GM23338 (cell line): Measurements from ENCODE around the gene LNP1. TPM values are rescaled to one million over a fixed set of nuclear protein-coding genes. Genes with fewer than 3 reads are reported as not detected.

ENCODE experiments used
- ATAC-seq: fragments of 200-7000 bp; cut with Tn5 transposase; 3 replicates; pipeline ENCODE4 v1.9.1; 2020
- DNase-seq: peaks from one replicate; pipeline ENCODE4 v3.0.0-alpha.2; 2015; ENCODE audit warnings: low spot score
- H2AFZ ChIP-seq: fragments of 200-600 bp; sonication (generic); 2 replicates; pipeline ENCODE4 v1.8.0; 2016; ENCODE audit warnings: antibody characterized with exemption, mild to moderate bottlenecking, moderate library complexity
- H3F3A ChIP-seq: fragments of 200-600 bp; sonication (generic); replicated peaks from 2 replicates; pipeline ENCODE4 v1.8.0; 2017; ENCODE audit warnings: antibody characterized with exemption, mixed run types, low read depth
- H3K27ac ChIP-seq: fragments of 200-600 bp; sonication (generic); 2 replicates; pipeline ENCODE4 v1.6.1; 2016; ENCODE audit warnings: low read depth
- H3K27me3 ChIP-seq: fragments of 200-600 bp; sonication (generic); 2 replicates; pipeline ENCODE4 v1.8.0; 2016; ENCODE audit warnings: mild to moderate bottlenecking, mixed run types, moderate library complexity; ENCODE audit not compliant: insufficient read depth
- H3K36me3 ChIP-seq: fragments of 200-600 bp; sonication (generic); 2 replicates; pipeline ENCODE4 v1.8.0; 2016; ENCODE audit warnings: mild to moderate bottlenecking; ENCODE audit not compliant: insufficient read depth
- H3K4me1 ChIP-seq: fragments of 200-600 bp; sonication (generic); 2 replicates; pipeline ENCODE4 v1.8.0; 2016; ENCODE audit warnings: mild to moderate bottlenecking, moderate library complexity; ENCODE audit not compliant: insufficient read depth
- H3K4me2 ChIP-seq: fragments of 200-600 bp; sonication (generic); 2 replicates; pipeline ENCODE4 v1.7.1; 2017; ENCODE audit warnings: mixed run types
- H3K4me3 ChIP-seq: fragments of 200-600 bp; sonication (generic); 2 replicates; pipeline ENCODE4 v1.6.1; 2016; ENCODE audit warnings: mixed run types
- H3K79me2 ChIP-seq: fragments of 200-600 bp; sonication (generic); replicated peaks from 2 replicates; pipeline ENCODE4 v1.8.0; 2017; ENCODE audit warnings: mild to moderate bottlenecking; ENCODE audit not compliant: insufficient read depth
- H3K9me2 ChIP-seq: fragments of 200-600 bp; sonication (generic); 2 replicates; pipeline ENCODE4 v1.8.0; 2017; ENCODE audit not compliant: insufficient read depth
- H4K20me1 ChIP-seq: fragments of 200-600 bp; sonication (generic); replicated peaks from 2 replicates; pipeline ENCODE4 v1.8.0; 2017; ENCODE audit warnings: mild to moderate bottlenecking; ENCODE audit not compliant: insufficient read depth
- H3K27ac Mint-ChIP-seq: 2 replicates; pipeline ENCODE4 v1.8.0; 2020; ENCODE audit warnings: inconsistent platforms, mild to moderate bottlenecking, moderate library complexity, mixed read lengths
- H3K27me3 Mint-ChIP-seq: 3 replicates; pipeline ENCODE4 v1.8.0; 2022; ENCODE audit warnings: low read depth, mild to moderate bottlenecking, moderate library complexity, mixed read lengths, inconsistent platforms; ENCODE audit not compliant: insufficient read depth, poor library complexity
- H3K36me3 Mint-ChIP-seq: 3 replicates; pipeline ENCODE4 v1.8.0; 2021; ENCODE audit warnings: low read depth, mild to moderate bottlenecking, inconsistent platforms, moderate library complexity, mixed read lengths
- H3K4me1 Mint-ChIP-seq: 3 replicates; pipeline ENCODE4 v1.8.0; 2020; ENCODE audit warnings: mild to moderate bottlenecking, inconsistent platforms, mixed read lengths
- H3K4me3 Mint-ChIP-seq: 3 replicates; pipeline ENCODE4 v1.8.0; 2021; ENCODE audit warnings: moderate library complexity, mild to moderate bottlenecking, inconsistent platforms, mixed read lengths
- H3K9me3 Mint-ChIP-seq: 3 replicates; pipeline ENCODE4 v1.8.0; 2020; ENCODE audit warnings: moderate library complexity, mild to moderate bottlenecking, inconsistent platforms, mixed read lengths
- CREB1 ChIP-seq: fragments of 250-450 bp; sonication (Bioruptor Pico); IDR thresholded peaks from 2 replicates; pipeline ENCODE4 v1.5.0; 2020; ENCODE audit warnings: low read depth, mild to moderate bottlenecking, moderate library complexity
- ETS1 ChIP-seq: IDR thresholded peaks from 2 replicates; pipeline ENCODE4 v1.6.1; 2016; ENCODE audit warnings: antibody characterized with exemption
- EZH2 ChIP-seq: fragments of 200-600 bp; sonication (generic); IDR thresholded peaks from one replicate; pipeline ENCODE4 v1.8.0; 2017; ENCODE audit warnings: antibody characterized with exemption, mild to moderate bottlenecking, low read depth; ENCODE audit not compliant: unreplicated experiment
- EZH2phosphoT487 ChIP-seq: fragments of 200-600 bp; sonication (generic); IDR thresholded peaks from one replicate; pipeline ENCODE4 v1.8.1; 2018; ENCODE audit warnings: antibody characterized with exemption; ENCODE audit not compliant: unreplicated experiment
- JUNB ChIP-seq: IDR thresholded peaks from one replicate; pipeline ENCODE4 v1.6.1; 2016; ENCODE audit warnings: antibody characterized with exemption; ENCODE audit not compliant: unreplicated experiment
- NANOG ChIP-seq: IDR thresholded peaks from 2 replicates; pipeline ENCODE4 v1.6.1; 2016; ENCODE audit warnings: antibody characterized with exemption, borderline replicate concordance
- POLR2AphosphoS5 ChIP-seq: IDR thresholded peaks from 2 replicates; pipeline ENCODE4 v1.6.1; 2016; ENCODE audit warnings: antibody characterized with exemption, low read depth
- STAT1 ChIP-seq: IDR thresholded peaks from one replicate; pipeline ENCODE4 v1.6.1; 2016; ENCODE audit warnings: antibody characterized with exemption; ENCODE audit not compliant: unreplicated experiment
- ZNF114 ChIP-seq: fragments of 250-450 bp; sonication (Bioruptor Pico); IDR thresholded peaks from 2 replicates; pipeline ENCODE4 v1.5.0; 2020; ENCODE audit warnings: mild to moderate bottlenecking, moderate library complexity
- ZNF331 ChIP-seq: fragments of 250-450 bp; sonication (Bioruptor Pico); IDR thresholded peaks from 2 replicates; pipeline ENCODE4 v1.5.0; 2020; ENCODE audit warnings: low read depth, mild to moderate bottlenecking, moderate library complexity
- polyA plus RNA-seq: library from polyadenylated mRNA; unstranded; fragments of >200 nt; fragmentation: Nextera tagmentation; extraction: Ambion mirVana; gene quantifications from 2 replicates; pipeline ENCODE4 v1.2.1, GENCODE V29; 2016
- total RNA-seq: library from RNA; depleted of rRNA; stranded (reverse); fragments of >200 nt; shearing (Covaris generic); gene quantifications from 2 replicates; pipeline ENCODE4 v1.2.3, GENCODE V29; 2014
- TF ChIP-seq, protein P1 (sequence below): fragments of 250-450 bp; sonication (Bioruptor Pico); IDR thresholded peaks from 2 replicates; pipeline ENCODE4 v1.5.0; 2020; ENCODE audit warnings: mild to moderate bottlenecking, moderate library complexity
- TF ChIP-seq, protein P2 (sequence below), 2 experiments: fragments of 200-600 bp in 1 of 2; sonication (generic) in 1 of 2; conservative IDR thresholded peaks; 2 replicates each; pipeline versions ENCODE4 v1.5.1 to v1.6.1; 2016 to 2017; ENCODE audit warnings: antibody characterized with exemption in 2 of 2, low read depth in 2 of 2, mild to moderate bottlenecking in 2 of 2, moderate library complexity in 1 of 2
- TF ChIP-seq, protein P3 (sequence below): IDR thresholded peaks from one replicate; pipeline ENCODE4 v1.6.1; 2018; ENCODE audit warnings: antibody characterized with exemption; ENCODE audit not compliant: unreplicated experiment

Gene LNP1
- total and polyA plus RNA-seq, 2 experiments from 2014 or later: 4.7 to 6.7 TPM

DNA sequence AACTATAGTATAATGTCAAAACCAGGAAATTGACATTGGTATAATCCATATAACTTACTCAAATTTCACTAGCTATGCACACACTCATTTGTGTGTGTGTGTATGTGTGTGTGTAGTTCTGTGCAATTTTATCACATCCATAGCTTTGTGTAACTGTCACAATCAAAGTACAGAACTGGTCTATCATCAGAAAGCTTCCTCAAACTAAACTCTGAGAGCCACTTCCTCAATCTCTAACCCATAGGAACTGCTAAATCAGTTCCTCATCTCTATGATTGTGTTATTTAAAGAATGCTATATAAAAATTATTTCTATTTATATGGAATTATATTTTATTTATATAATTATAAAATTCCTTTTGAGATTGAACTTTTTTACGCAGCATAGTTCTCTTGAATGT lies 18.1 kb downstream of the LNP1 start:
- Histone ChIP-seq H3K9me2 (peaks cover 3% of the 10 kb centered on the region; the same call in 1 of the 2 replicates), H3K4me2 (no peak overlapping the region), H3K4me3 (no peak overlapping the region), H3K27ac (no peak overlapping the region), H4K20me1 (0 out of 2 replicates have a peak, but pooled peaks cover 3% of the 10 kb centered on the region), H3K4me1 (peaks cover 21% of the 10 kb centered on the region), H3K79me2 (no peaks in the 10 kb centered on the region), H2AFZ (no peak overlapping the region), H3K27me3 (no peaks in the 10 kb centered on the region), H3K36me3 (no peaks in the 10 kb centered on the region), H3F3A (no peaks in the 10 kb centered on the region)
- Mint-ChIP-seq H3K27me3 (peaks cover 3% of the 10 kb centered on the region), H3K9me3 (no peaks in the 10 kb centered on the region), H3K4me3 (no peak overlapping the region), H3K27ac (no peak overlapping the region), H3K4me1 (peaks cover 31% of the 10 kb centered on the region), H3K36me3 (no peaks in the 10 kb centered on the region; the same call in 1 of the 3 replicates)
- ATAC-seq (no peak), DNase-seq (no peak)
- TF ChIP-seq ZNF331 (CRISPR knock-in tag): no peak
- no peak for TF ChIP-seq ETS1
- TF ChIP-seq, protein P1, sequence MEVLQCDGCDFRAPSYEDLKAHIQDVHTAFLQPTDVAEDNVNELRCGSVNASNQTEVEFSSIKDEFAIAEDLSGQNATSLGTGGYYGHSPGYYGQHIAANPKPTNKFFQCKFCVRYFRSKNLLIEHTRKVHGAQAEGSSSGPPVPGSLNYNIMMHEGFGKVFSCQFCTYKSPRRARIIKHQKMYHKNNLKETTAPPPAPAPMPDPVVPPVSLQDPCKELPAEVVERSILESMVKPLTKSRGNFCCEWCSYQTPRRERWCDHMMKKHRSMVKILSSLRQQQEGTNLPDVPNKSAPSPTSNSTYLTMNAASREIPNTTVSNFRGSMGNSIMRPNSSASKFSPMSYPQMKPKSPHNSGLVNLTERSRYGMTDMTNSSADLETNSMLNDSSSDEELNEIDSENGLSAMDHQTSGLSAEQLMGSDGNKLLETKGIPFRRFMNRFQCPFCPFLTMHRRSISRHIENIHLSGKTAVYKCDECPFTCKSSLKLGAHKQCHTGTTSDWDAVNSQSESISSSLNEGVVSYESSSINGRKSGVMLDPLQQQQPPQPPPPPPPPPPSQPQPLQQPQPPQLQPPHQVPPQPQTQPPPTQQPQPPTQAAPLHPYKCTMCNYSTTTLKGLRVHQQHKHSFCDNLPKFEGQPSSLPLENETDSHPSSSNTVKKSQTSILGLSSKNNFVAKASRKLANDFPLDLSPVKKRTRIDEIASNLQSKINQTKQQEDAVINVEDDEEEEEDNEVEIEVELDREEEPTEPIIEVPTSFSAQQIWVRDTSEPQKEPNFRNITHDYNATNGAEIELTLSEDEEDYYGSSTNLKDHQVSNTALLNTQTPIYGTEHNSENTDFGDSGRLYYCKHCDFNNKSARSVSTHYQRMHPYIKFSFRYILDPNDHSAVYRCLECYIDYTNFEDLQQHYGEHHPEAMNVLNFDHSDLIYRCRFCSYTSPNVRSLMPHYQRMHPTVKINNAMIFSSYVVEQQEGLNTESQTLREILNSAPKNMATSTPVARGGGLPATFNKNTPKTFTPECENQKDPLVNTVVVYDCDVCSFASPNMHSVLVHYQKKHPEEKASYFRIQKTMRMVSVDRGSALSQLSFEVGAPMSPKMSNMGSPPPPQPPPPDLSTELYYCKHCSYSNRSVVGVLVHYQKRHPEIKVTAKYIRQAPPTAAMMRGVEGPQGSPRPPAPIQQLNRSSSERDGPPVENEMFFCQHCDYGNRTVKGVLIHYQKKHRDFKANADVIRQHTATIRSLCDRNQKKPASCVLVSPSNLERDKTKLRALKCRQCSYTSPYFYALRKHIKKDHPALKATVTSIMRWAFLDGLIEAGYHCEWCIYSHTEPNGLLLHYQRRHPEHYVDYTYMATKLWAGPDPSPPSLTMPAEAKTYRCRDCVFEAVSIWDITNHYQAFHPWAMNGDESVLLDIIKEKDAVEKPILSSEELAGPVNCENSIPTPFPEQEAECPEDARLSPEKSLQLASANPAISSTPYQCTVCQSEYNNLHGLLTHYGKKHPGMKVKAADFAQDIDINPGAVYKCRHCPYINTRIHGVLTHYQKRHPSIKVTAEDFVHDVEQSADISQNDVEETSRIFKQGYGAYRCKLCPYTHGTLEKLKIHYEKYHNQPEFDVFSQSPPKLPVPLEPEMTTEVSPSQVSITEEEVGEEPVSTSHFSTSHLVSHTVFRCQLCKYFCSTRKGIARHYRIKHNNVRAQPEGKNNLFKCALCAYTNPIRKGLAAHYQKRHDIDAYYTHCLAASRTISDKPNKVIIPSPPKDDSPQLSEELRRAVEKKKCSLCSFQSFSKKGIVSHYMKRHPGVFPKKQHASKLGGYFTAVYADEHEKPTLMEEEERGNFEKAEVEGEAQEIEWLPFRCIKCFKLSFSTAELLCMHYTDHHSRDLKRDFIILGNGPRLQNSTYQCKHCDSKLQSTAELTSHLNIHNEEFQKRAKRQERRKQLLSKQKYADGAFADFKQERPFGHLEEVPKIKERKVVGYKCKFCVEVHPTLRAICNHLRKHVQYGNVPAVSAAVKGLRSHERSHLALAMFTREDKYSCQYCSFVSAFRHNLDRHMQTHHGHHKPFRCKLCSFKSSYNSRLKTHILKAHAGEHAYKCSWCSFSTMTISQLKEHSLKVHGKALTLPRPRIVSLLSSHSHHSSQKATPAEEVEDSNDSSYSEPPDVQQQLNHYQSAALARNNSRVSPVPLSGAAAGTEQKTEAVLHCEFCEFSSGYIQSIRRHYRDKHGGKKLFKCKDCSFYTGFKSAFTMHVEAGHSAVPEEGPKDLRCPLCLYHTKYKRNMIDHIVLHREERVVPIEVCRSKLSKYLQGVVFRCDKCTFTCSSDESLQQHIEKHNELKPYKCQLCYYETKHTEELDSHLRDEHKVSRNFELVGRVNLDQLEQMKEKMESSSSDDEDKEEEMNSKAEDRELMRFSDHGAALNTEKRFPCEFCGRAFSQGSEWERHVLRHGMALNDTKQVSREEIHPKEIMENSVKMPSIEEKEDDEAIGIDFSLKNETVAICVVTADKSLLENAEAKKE (CRISPR knock-in tag): no peak
- no peak for TF ChIP-seq CREB1 (CRISPR knock-in tag)
- TF ChIP-seq, protein P2, sequence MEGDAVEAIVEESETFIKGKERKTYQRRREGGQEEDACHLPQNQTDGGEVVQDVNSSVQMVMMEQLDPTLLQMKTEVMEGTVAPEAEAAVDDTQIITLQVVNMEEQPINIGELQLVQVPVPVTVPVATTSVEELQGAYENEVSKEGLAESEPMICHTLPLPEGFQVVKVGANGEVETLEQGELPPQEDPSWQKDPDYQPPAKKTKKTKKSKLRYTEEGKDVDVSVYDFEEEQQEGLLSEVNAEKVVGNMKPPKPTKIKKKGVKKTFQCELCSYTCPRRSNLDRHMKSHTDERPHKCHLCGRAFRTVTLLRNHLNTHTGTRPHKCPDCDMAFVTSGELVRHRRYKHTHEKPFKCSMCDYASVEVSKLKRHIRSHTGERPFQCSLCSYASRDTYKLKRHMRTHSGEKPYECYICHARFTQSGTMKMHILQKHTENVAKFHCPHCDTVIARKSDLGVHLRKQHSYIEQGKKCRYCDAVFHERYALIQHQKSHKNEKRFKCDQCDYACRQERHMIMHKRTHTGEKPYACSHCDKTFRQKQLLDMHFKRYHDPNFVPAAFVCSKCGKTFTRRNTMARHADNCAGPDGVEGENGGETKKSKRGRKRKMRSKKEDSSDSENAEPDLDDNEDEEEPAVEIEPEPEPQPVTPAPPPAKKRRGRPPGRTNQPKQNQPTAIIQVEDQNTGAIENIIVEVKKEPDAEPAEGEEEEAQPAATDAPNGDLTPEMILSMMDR (conservative IDR thresholded peaks at IDR 0.05; ENCODE audit: low read depth in 2 of 2): no peak
- TF ChIP-seq, protein P3, sequence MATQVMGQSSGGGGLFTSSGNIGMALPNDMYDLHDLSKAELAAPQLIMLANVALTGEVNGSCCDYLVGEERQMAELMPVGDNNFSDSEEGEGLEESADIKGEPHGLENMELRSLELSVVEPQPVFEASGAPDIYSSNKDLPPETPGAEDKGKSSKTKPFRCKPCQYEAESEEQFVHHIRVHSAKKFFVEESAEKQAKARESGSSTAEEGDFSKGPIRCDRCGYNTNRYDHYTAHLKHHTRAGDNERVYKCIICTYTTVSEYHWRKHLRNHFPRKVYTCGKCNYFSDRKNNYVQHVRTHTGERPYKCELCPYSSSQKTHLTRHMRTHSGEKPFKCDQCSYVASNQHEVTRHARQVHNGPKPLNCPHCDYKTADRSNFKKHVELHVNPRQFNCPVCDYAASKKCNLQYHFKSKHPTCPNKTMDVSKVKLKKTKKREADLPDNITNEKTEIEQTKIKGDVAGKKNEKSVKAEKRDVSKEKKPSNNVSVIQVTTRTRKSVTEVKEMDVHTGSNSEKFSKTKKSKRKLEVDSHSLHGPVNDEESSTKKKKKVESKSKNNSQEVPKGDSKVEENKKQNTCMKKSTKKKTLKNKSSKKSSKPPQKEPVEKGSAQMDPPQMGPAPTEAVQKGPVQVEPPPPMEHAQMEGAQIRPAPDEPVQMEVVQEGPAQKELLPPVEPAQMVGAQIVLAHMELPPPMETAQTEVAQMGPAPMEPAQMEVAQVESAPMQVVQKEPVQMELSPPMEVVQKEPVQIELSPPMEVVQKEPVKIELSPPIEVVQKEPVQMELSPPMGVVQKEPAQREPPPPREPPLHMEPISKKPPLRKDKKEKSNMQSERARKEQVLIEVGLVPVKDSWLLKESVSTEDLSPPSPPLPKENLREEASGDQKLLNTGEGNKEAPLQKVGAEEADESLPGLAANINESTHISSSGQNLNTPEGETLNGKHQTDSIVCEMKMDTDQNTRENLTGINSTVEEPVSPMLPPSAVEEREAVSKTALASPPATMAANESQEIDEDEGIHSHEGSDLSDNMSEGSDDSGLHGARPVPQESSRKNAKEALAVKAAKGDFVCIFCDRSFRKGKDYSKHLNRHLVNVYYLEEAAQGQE: no peak
- no peak for TF ChIP-seq EZH2phosphoT487
- TF ChIP-seq JUNB: no peak
- TF ChIP-seq ZNF114: no peak
- no peak for TF ChIP-seq NANOG
- TF ChIP-seq EZH2: no peak
- no peak for TF ChIP-seq POLR2AphosphoS5
- no peak for TF ChIP-seq STAT1
